Measurements from ENCODE around the gene AFMID. TPM values are rescaled to one million over a fixed set of nuclear protein-coding genes. Genes with fewer than 3 reads are reported as not detected.

Gene AFMID
- polyA plus RNA-seq, 1 experiment = 28.0 TPM

DNA sequence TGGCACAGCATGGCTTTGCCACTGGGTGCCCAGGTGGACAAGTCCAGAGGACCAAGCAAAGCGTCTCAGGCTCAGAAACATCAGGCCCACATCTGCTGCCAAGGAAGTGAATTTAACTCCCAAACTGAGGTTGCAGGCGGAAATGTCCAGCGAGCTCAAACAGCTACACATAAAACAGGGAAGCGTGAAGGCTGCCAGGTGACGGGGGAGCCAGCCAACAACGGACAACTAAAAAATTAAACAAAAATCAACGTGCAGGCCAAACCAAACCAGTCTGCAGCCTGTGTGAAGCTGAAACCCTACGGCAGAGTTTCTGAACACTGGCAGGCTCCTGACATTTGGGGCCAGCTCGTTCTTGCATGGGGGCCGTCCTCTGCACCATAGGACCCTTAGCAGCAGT, 2.8 kb upstream of the AFMID start:
- ChIA-PET POLR2A (no interaction called here), CTCF (interaction anchor here (0.7 to 3.7 kb wide), 3 partner anchors 8 to 71 kb away, joined by 3 to 35 read pairs (median 4); no protein-coding TSS in a partner anchor)
- Histone ChIP-seq H3K36me3 (ENCODE audit: control insufficient read depth, insufficient read depth, low read length) (no peaks in the 10 kb centered on the region), H3K27me3 (ENCODE audit: control insufficient read depth, insufficient read depth, low read length) (no peaks in the 10 kb centered on the region), H3K4me3 (ENCODE audit: low read depth, low read length) (no peak overlapping the region)
- no peak for DNase-seq (ENCODE audit: low read depth)
- TF ChIP-seq, protein P1, sequence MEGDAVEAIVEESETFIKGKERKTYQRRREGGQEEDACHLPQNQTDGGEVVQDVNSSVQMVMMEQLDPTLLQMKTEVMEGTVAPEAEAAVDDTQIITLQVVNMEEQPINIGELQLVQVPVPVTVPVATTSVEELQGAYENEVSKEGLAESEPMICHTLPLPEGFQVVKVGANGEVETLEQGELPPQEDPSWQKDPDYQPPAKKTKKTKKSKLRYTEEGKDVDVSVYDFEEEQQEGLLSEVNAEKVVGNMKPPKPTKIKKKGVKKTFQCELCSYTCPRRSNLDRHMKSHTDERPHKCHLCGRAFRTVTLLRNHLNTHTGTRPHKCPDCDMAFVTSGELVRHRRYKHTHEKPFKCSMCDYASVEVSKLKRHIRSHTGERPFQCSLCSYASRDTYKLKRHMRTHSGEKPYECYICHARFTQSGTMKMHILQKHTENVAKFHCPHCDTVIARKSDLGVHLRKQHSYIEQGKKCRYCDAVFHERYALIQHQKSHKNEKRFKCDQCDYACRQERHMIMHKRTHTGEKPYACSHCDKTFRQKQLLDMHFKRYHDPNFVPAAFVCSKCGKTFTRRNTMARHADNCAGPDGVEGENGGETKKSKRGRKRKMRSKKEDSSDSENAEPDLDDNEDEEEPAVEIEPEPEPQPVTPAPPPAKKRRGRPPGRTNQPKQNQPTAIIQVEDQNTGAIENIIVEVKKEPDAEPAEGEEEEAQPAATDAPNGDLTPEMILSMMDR (IDR thresholded peaks at IDR 0.05; ENCODE audit: insufficient read depth, low read depth, low read length) = no peak

- ChIA-PET CTCF (interaction anchor here (0.7 to 3.7 kb wide), 4 partner anchors 9 to 72 kb away, joined by 3 to 35 read pairs (median 6); no protein-coding TSS in a partner anchor), POLR2A (no interaction called here)
- H3K36me3 ChIP-seq (ENCODE audit: control insufficient read depth, insufficient read depth, low read length) = no peaks in the 10 kb centered on the region
- DNase-seq (ENCODE audit: low read depth) = no peak
- TF ChIP-seq, protein P1 (IDR thresholded peaks at IDR 0.05; ENCODE audit: insufficient read depth, low read depth, low read length) = no peak
- no peak overlapping the region for H3K4me3 ChIP-seq (ENCODE audit: low read depth, low read length)
- H3K27me3 ChIP-seq (ENCODE audit: control insufficient read depth, insufficient read depth, low read length) = no peaks in the 10 kb centered on the region
Measured at GRCh38 chr17:78184868-78185267, 2.3 kb upstream of the AFMID start.

DNA sequence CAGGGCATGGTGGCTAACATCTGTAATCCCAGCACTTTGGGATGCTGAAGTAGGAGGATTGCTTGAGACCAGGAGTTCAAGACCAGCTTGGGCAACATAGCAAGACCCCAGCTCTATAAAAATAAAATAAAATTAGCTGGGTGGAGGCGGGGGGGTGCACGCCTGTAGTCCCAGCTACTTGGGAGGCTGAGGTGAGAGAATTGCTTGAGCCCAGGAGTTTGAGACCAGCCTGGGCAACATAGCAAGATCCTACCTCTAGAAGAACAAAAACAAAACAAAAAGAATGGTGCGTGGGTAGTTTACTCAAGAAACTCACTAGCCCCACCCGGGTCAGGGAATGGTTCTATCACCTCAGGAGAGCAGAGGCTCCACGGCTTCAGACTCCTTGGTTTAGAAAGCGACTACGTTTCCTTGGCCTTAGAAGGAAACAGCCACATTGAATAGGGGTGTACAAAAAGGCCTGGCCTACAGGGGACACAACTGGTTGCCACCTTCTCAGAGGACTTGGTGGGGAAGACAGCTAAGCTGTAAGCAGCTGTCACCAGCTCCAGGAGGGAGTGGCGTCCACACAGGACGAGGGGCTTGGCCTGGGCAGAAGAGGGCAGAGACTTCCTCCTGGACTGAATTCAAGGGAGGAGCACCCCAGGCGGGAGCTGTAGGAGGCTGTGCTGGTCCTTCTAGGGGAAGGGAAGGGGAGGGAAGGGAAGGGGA, 1.0 kb upstream of the AFMID start:
- CTCF ChIA-PET = interaction anchor here (0.6 to 3.7 kb wide), 9 partner anchors 10 to 236 kb away, joined by 3 to 35 read pairs (median 4); no protein-coding TSS in a partner anchor
- no peak for DNase-seq (ENCODE audit: low read depth)
- H3K36me3 ChIP-seq (ENCODE audit: control insufficient read depth, insufficient read depth, low read length) = peaks cover 2% of the 10 kb centered on the region; the same call in 1 of the 2 replicates

GRCh38 chr17:78196716-78197115, 9.6 kb downstream of the AFMID start:
- no peak overlapping the region for H3K4me3 ChIP-seq (ENCODE audit: low read depth, low read length)
- peaks cover 2% of the 10 kb centered on the region; the same call in 1 of the 2 replicates for H3K36me3 ChIP-seq (ENCODE audit: control insufficient read depth, insufficient read depth, low read length)
- H3K27me3 ChIP-seq (ENCODE audit: control insufficient read depth, insufficient read depth, low read length) = no peaks in the 10 kb centered on the region
- TF ChIP-seq, protein P1 (IDR thresholded peaks at IDR 0.05; ENCODE audit: insufficient read depth, low read depth, low read length) = no peak
- POLR2A ChIA-PET = no interaction called here
- no peak for DNase-seq (ENCODE audit: low read depth)
- CTCF ChIA-PET = no interaction called here

More for the DNA sequence above, 1.0 kb upstream of the AFMID start:
- TF ChIP-seq, protein P1 (IDR thresholded peaks at IDR 0.05; ENCODE audit: insufficient read depth, low read depth, low read length) = no peak
- H3K27me3 ChIP-seq (ENCODE audit: control insufficient read depth, insufficient read depth, low read length) = no peaks in the 10 kb centered on the region
- POLR2A ChIA-PET = no interaction called here
- H3K4me3 ChIP-seq (ENCODE audit: low read depth, low read length) = peak overlapping the region; percentile 56

- no peaks in the 10 kb centered on the region for H3K27me3 ChIP-seq (ENCODE audit: control insufficient read depth, insufficient read depth, low read length)
- no peak overlapping the region for H3K4me3 ChIP-seq (ENCODE audit: low read depth, low read length)
- POLR2A ChIA-PET = no interaction called here
- DNase-seq (ENCODE audit: low read depth) = no peak
- CTCF ChIA-PET = interaction anchor here (0.6 to 1.5 kb wide), 2 partner anchors 11 to 408 kb away, joined by 3 to 5 read pairs; partner anchors contain the start of gene TK1
- peaks cover 2% of the 10 kb centered on the region; the same call in 1 of the 2 replicates for H3K36me3 ChIP-seq (ENCODE audit: control insufficient read depth, insufficient read depth, low read length)
- TF ChIP-seq, protein P1 (IDR thresholded peaks at IDR 0.05; ENCODE audit: insufficient read depth, low read depth, low read length) = no peak
Measured at GRCh38 chr17:78197147-78197832, 10.1 kb downstream of the AFMID start.

Data from BJ (cell line).